SW480 (cell line): ENCODE data around the gene HBZ.
"Not testable (repeated sequence)": the region's sequence is repeated elsewhere in the genome, so short reads cannot be mapped to it uniquely, and the experiment has no call there.

Experiments used
- DNase-seq: peaks from one replicate; pipeline ENCODE4 v3.0.0-alpha.2; 2016; ENCODE audit warnings: low spot score

HBZ gene

DNA sequence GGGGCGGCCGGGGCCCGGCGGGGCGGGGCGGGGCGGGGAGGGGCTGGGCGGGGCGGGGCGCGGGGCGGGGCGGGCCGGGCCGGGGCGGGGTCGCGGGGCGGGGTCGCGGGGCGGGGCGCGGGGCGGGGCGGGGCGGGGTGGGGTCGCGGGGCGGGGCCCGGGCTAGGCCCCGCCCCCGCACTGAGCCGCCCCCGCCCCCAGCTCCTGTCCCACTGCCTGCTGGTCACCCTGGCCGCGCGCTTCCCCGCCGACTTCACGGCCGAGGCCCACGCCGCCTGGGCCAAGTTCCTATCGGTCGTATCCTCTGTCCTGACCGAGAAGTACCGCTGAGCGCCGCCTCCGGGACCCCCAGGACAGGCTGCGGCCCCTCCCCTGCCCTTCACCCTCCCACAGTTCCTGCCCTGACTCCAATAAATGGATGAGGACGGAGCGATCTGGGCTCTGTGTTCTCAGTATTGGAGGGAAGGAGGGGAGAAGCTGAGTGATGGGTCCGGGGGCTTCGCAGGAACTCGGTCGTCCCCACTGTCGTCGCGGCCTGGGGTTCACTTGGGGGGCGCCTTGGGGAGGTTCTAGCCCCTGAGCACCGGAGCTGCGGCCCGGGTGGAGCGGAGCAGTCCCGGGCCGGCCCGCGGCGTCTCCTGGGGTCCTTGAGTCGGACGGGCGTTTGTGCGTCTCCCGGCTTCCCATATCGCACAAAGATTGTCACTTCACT is 12.5 kb downstream of the HBZ start:
- DNase-seq, result no peak

DNA sequence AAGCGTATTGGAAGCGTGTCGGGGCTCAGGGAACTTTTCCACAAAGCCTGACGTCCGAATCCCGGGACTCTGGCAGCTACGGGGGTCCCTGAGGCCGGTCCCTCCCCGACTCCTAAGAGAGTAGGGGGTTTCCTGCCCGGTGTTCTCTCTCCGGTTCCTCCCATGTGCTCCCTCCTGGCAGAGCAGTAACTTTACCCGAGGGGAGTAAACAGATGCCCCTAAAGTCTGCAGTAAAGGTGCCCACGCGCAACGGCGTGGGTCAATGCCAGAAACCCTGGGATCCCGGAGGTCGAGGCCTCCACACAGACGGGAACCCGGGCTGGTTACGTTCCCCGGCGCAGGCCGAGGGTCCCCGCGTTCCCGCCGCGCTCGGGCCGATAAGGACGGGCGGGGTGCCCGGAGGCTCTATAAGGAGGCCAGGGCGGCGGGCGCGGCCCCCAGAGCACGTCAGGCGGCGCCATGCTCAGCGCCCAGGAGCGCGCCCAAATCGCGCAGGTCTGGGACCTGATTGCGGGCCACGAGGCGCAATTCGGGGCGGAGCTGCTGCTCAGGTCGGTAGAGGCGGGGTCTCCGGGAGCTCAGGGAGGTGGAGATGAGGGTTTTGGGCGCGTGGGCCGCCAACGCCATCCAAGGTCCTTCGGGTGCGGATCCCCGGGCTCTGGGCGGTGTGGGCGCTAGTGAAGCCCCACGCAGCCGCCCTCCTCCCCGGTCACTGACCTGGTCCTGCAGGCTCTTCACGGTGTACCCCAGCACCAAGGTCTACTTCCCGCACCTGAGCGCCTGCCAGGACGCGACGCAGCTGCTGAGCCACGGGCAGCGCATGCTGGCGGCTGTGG is 13.3 kb downstream of the HBZ start, which contains the start of gene HBM:
HBM (plus strand) TSS at position 440 of the 836 bp plus-strand sequence; CDS start at position 460, 20 bp downstream.
- DNase-seq, result no peak

DNA sequence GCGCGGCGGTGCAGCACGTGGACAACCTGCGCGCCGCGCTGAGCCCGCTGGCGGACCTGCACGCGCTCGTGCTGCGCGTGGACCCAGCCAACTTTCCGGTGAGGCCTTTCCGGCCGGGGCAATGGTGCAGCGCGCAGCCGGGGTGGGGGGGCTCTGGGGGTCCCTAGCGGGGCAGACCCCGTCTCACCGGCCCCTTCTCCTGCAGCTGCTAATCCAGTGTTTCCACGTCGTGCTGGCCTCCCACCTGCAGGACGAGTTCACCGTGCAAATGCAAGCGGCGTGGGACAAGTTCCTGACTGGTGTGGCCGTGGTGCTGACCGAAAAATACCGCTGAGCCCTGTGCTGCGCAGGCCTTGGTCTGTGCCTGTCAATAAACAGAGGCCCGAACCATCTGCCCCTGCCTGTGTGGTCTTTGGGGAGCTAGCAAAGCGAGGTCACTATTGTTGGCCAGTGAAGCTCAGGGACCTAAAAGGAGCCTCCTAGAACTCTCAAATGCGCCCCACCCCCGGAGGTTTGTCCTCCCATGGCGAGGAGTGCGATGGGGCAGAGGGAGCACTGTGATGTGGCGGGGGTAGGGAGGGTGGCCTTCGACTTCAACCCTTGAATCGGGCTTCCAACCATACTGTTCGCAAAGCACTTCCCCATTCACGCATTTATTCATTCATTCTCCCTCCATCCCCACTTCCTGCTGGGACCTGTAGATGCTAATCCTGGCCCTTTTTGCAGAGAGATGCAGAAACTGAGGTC is 14.1 kb downstream of the HBZ start:
- no peak for DNase-seq

DNA sequence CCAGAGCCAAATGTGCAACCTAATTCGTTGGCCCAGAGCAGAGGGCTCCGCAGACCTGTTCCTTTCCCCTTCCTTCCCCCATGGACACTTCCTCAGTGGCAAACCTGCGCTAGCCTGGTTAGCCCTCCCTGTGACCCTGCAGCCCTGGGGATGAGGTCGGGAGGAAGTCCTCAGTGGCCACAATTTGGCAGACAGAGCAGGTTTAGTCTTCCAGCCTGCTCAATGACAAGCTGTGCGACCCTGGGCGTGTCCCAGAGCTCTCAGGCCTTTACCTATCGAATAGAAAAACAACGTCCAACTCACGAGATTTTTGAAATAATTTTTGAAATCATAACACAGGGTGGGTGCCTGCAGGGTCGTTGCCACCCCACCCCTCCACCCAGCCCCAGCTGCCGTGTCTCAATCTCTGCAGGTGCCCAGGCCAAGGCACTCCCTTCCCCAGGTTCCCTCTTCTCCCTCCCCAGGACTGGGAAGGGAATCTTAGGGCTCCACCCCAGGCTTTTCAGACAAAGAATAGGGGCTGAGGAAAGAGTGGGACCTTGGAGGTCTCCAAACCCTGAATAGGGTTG is 14.8 kb downstream of the HBZ start:
- no peak for DNase-seq

- DNase-seq, result no peak
Observed at GRCh38 chr16:168424-168823, 16.0 kb downstream of the HBZ start.

DNA sequence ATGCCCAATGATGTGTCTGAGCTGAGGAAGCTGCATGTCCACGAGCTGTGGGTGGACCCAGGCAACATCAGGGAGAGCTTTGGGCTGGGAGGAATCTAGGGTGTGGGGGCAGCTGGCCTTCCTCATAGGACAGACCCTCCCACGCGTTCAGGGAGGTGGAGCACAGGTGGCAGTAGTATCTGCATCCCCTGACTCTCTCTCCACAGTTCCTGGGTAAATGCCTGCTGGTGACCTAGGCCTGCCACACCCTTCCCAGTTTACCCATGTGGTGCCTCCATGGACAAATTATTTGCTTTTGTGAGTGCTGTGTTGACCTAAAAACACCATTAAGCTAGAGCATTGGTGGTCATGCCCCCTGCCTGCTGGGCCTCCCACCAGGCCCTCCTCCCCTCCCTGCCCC is 16.6 kb downstream of the HBZ start:
- DNase-seq, result no peak

DNA sequence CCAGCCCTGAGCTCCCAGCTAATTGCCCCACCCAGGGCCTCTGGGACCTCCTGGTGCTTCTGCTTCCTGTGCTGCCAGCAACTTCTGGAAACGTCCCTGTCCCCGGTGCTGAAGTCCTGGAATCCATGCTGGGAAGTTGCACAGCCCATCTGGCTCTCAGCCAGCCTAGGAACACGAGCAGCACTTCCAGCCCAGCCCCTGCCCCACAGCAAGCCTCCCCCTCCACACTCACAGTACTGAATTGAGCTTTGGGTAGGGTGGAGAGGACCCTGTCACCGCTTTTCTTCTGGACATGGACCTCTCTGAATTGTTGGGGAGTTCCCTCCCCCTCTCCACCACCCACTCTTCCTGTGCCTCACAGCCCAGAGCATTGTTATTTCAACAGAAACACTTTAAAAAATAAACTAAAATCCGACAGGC is 17.7 kb downstream of the HBZ start:
- DNase-seq, result peak; percentile 18

GRCh38 chr16:170788-171187 is 18.3 kb downstream of the HBZ start:
- no peak for DNase-seq

DNA sequence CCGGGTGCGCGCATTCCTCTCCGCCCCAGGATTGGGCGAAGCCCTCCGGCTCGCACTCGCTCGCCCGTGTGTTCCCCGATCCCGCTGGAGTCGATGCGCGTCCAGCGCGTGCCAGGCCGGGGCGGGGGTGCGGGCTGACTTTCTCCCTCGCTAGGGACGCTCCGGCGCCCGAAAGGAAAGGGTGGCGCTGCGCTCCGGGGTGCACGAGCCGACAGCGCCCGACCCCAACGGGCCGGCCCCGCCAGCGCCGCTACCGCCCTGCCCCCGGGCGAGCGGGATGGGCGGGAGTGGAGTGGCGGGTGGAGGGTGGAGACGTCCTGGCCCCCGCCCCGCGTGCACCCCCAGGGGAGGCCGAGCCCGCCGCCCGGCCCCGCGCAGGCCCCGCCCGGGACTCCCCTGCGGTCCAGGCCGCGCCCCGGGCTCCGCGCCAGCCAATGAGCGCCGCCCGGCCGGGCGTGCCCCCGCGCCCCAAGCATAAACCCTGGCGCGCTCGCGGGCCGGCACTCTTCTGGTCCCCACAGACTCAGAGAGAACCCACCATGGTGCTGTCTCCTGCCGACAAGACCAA is 20.0 kb downstream of the HBZ start, which contains the start of gene HBA2:
HBA2 (plus strand) TSS at position 503 of the 568 bp plus-strand sequence; CDS start at position 540, 37 bp downstream.
- DNase-seq, result not testable (repeated sequence)

- not testable (repeated sequence) for DNase-seq
Observed at GRCh38 chr16:173211-173854, 20.9 kb downstream of the HBZ start.

DNA sequence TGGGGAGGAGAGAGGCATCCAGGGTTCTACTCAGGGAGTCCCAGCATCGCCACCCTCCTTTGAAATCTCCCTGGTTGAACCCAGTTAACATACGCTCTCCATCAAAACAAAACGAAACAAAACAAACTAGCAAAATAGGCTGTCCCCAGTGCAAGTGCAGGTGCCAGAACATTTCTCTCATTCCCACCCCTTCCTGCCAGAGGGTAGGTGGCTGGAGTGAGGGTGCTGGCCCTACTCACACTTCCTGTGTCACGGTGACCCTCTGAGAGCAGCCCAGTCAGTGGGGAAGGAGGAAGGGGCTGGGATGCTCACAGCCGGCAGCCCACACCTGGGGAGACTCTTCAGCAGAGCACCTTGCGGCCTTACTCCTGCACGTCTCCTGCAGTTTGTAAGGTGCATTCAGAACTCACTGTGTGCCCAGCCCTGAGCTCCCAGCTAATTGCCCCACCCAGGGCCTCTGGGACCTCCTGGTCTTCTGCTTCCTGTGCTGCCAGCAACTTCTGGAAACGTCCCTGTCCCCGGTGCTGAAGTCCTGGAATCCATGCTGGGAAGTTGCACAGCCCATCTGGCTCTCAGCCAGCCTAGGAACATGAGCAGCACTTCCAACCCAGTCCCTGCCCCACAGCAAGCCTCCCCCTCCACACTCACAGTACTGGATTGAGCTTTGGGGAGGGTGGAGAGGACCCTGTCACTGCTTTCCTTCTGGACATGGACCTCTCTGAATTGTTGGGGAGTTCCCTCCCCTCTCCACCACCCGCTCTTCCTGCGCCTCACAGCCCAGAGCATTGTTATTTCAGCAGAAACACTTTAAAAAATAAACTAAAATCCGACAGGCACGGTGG is 21.7 kb downstream of the HBZ start:
- DNase-seq, result not testable (repeated sequence)

DNA sequence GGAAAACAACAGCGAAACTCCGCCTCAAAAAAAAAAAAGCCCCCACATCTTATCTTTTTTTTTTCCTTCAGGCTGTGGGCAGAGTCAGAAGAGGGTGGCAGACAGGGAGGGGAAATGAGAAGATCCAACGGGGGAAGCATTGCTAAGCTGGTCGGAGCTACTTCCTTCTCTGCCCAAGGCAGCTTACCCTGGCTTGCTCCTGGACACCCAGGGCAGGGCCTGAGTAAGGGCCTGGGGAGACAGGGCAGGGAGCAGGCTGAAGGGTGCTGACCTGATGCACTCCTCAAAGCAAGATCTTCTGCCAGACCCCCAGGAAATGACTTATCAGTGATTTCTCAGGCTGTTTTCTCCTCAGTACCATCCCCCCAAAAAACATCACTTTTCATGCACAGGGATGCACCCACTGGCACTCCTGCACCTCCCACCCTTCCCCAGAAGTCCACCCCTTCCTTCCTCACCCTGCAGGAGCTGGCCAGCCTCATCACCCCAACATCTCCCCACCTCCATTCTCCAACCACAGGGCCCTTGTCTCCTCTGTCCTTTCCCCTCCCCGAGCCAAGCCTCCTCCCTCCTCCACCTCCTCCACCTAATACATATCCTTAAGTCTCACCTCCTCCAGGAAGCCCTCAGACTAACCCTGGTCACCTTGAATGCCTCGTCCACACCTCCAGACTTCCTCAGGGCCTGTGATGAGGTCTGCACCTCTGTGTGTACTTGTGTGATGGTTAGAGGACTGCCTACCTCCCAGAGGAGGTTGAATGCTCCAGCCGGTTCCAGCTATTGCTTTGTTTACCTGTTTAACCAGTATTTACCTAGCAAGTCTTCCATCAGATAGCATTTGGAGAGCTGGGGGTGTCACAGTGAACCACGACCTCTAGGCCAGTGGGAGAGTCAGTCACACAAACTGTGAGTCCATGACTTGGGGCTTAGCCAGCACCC is 22.8 kb downstream of the HBZ start:
- DNase-seq, result no peak

GRCh38 chr16:176006-176405 is 23.6 kb downstream of the HBZ start:
- not testable (repeated sequence) for DNase-seq

DNA sequence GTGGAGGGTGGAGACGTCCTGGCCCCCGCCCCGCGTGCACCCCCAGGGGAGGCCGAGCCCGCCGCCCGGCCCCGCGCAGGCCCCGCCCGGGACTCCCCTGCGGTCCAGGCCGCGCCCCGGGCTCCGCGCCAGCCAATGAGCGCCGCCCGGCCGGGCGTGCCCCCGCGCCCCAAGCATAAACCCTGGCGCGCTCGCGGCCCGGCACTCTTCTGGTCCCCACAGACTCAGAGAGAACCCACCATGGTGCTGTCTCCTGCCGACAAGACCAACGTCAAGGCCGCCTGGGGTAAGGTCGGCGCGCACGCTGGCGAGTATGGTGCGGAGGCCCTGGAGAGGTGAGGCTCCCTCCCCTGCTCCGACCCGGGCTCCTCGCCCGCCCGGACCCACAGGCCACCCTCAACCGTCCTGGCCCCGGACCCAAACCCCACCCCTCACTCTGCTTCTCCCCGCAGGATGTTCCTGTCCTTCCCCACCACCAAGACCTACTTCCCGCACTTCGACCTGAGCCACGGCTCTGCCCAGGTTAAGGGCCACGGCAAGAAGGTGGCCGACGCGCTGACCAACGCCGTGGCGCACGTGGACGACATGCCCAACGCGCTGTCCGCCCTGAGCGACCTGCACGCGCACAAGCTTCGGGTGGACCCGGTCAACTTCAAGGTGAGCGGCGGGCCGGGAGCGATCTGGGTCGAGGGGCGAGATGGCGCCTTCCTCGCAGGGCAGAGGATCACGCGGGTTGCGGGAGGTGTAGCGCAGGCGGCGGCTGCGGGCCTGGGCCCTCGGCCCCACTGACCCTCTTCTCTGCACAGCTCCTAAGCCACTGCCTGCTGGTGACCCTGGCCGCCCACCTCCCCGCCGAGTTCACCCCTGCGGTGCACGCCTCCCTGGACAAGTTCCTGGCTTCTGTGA is 24.3 kb downstream of the HBZ start, which contains the start of gene HBA1:
HBA1 (plus strand) TSS at position 204 of the 906 bp plus-strand sequence; CDS start at position 241, 37 bp downstream.
- not testable (repeated sequence) for DNase-seq

GRCh38 chr16:177394-177822 is 25.0 kb downstream of the HBZ start:
- peak; percentile 85 for DNase-seq

DNA sequence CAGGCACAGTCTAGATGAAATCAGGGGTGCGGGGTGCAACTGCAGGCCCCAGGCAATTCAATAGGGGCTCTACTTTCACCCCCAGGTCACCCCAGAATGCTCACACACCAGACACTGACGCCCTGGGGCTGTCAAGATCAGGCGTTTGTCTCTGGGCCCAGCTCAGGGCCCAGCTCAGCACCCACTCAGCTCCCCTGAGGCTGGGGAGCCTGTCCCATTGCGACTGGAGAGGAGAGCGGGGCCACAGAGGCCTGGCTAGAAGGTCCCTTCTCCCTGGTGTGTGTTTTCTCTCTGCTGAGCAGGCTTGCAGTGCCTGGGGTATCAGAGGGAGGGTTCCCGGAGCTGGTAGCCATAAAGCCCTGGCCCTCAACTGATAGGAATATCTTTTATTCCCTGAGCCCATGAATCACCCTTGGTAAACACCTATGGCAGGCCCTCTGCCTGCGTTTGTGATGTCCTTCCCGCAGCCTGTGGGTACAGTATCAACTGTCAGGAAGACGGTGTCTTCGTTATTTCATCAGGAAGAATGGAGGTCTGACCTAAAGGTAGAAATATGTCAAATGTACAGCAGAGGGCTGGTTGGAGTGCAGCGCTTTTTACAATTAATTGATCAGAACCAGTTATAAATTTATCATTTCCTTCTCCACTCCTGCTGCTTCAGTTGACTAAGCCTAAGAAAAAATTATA is 25.7 kb downstream of the HBZ start:
- peak; percentile 35 for DNase-seq

GRCh38 chr16:178668-179015 is 26.2 kb downstream of the HBZ start:
- DNase-seq, result no peak
